Subcutaneous abdominal adipose tissue (tissue), 5 donors: ENCODE results near the gene ATP8A1.
"Not testable (repeated sequence)": the region's sequence is repeated elsewhere in the genome, so short reads cannot be mapped to it uniquely, and the experiment has no call there.

Experiments
- H3K27ac ChIP-seq: one replicate; pipeline ENCODE4 v1.7.0; 2013; ENCODE audit warnings: low read depth, mild to moderate bottlenecking, inconsistent platforms, low read length, moderate library complexity
- H3K27me3 ChIP-seq, 5 donors: one replicate each; pipeline ENCODE4 v1.7.0; 2013; ENCODE audit warnings: low read length in 5 of 5, inconsistent platforms in 1 of 5; ENCODE audit not compliant: control insufficient read depth in 5 of 5, insufficient read depth in 4 of 5
- H3K36me3 ChIP-seq, 5 donors: one replicate each; pipeline ENCODE4 v1.7.0; 2013; ENCODE audit warnings: low read length in 5 of 5; ENCODE audit not compliant: control insufficient read depth in 5 of 5, insufficient read depth in 5 of 5
- H3K4me1 ChIP-seq, 5 donors: one replicate each; pipeline ENCODE4 v1.7.0; 2013; ENCODE audit warnings: low read length in 5 of 5, mild to moderate bottlenecking in 3 of 5, moderate library complexity in 1 of 5; ENCODE audit not compliant: control insufficient read depth in 5 of 5, insufficient read depth in 5 of 5
- H3K4me3 ChIP-seq, 5 donors: one replicate each; pipeline ENCODE4 v1.7.0; 2013; ENCODE audit warnings: low read length in 5 of 5, low read depth in 1 of 5
- H3K9ac ChIP-seq, 5 donors: one replicate each; pipeline ENCODE4 v1.7.0; 2013; ENCODE audit warnings: low read length in 5 of 5, mild to moderate bottlenecking in 4 of 5, moderate library complexity in 3 of 5
- H3K9me3 ChIP-seq, 5 donors: one replicate each; pipeline ENCODE4 v1.7.0; 2013; ENCODE audit warnings: low read length in 5 of 5; ENCODE audit not compliant: control insufficient read depth in 5 of 5
- donor health status: healthy.
- donor health status: healthy.
- donor health status: healthy.
- donor health status: healthy.
- donor health status: healthy.

The ATP8A1 gene

DNA sequence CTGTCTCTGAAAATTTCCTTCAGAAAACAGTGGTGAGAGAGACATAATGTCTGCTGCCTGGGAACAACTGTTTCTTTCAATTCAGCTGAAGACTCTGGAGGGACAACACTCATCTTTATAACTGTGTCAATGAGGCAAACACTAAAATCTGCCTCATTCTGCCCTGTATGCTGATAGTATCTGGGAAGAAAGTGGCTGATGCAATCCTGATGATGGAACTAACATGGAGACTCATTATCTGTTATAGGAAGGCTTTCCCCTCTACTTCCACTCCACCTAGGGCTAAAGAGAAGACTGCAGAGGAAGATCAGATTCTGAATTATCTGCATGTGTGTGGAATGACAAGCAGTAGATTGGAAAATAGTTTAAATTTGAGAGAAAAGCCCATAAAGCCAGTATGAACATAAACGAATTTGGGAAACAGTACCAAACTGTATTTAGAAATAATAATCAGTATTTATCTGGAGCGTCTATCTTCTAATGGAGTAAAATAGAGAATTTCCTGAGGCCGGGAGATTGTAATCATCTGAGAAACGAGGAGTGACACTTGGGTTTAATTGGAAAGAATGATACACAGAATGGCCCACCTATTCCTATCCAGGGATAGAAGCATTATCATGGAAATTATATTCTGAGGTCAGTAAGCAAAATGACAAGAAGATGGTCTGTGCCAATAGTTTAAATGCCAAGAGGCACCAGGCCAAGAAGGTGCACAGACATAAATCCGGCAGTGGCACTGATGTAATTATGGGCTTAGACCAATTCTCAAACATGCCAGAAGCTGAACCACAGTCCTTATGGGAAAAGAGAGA is 174.2 kb downstream of the ATP8A1 start:
- Histone ChIP-seq H3K27me3 (no peaks in the 10 kb centered on the region), H3K9ac (no peak overlapping the region), H3K4me3 (no peak overlapping the region), H3K4me1 (no peaks in the 10 kb centered on the region), H3K9me3 (no peaks in the 10 kb centered on the region), H3K27ac (no peak overlapping the region), H3K36me3 (no peaks in the 10 kb centered on the region)

DNA sequence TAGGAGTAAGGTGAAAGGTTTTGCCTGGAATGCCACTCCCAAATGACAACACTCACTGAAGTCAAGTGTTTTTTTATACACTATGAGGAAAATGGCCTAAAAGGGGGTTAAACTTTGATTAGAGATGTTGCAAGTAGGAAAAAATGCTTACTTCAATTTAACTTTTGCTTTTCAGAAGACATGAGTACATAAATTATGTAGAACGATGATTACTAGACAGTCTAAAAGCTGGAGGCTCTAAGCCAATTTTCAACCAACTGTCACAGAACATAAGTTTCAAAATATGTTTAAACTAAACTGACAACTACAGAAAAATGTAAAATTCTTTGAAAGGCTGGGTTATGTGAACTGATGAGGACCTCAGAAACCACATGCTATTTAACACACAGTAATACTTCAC is 176.2 kb downstream of the ATP8A1 start:
- H3K9ac ChIP-seq, result no peak overlapping the region
- H3K4me1 ChIP-seq, result no peaks in the 10 kb centered on the region
- H3K4me3 ChIP-seq, result no peak overlapping the region
- no peak overlapping the region for H3K27ac ChIP-seq
- no peaks in the 10 kb centered on the region for H3K27me3 ChIP-seq
- no peaks in the 10 kb centered on the region for H3K9me3 ChIP-seq
- no peaks in the 10 kb centered on the region for H3K36me3 ChIP-seq

DNA sequence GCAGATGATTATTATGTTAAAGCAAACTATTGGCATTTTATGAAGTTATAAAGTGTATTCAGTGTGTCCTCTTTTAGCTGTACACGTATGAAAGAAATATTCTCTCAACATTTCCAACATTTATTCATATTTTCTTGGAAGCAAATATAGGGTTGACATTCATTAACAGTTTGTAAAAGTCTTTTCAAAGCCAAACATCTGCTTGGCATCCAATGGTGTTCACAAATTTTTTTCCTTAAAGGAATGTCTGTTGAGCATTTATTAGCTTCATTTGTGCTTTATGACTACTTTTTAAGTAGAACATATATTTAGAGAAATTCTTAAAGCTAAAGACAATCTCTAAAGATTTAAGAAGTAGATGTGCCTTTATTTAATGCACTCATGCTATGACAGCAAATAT is 176.6 kb downstream of the ATP8A1 start:
- Histone ChIP-seq H3K36me3 (no peaks in the 10 kb centered on the region), H3K4me3 (no peak overlapping the region), H3K27me3 (no peaks in the 10 kb centered on the region), H3K9me3 (no peaks in the 10 kb centered on the region), H3K9ac (no peak overlapping the region), H3K4me1 (no peaks in the 10 kb centered on the region), H3K27ac (no peak overlapping the region)

DNA sequence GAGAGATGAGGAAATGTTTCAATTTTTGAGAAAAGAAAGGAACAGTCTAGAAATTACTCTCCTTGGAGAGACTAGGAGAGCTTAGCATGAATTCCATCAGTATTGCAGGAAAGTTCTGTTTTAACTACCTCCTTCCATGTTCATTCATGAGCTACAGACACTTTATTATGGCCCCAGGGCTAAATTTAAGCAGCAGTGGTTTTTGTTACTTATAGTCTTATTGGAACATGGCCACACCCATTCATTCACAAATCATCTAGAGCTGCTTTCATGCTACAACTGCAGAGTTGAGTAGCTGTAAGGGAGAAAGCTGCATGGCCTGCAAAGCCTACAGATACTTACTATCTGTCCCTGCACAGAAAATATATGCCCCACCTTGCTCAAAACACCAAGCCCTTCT is 178.0 kb downstream of the ATP8A1 start:
- no peaks in the 10 kb centered on the region for H3K9me3 ChIP-seq
- H3K4me3 ChIP-seq, result no peak overlapping the region
- H3K27ac ChIP-seq, result no peak overlapping the region
- no peaks in the 10 kb centered on the region for H3K27me3 ChIP-seq
- H3K4me1 ChIP-seq, result no peaks in the 10 kb centered on the region
- no peaks in the 10 kb centered on the region for H3K36me3 ChIP-seq
- no peak overlapping the region for H3K9ac ChIP-seq

DNA sequence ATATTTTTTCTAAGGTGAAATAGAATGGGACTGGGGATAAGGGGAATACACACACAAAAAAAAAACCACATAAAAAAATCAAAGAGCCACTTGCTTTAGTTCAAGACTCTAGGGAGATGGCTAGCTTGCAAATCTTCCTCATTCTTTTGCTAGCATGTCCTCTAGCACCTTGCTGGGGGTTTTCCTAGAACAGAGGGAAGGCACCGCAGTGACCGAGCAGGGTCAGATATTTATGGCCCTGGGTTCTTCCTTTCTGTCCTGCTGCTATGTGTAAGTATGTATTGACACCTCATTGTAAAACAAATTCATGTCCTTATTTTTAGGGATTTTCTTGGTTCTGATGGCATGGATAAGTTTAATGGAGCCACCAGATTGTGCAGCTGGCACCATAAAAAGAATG is 178.4 kb downstream of the ATP8A1 start:
- Histone ChIP-seq H3K27ac (no peak overlapping the region), H3K4me1 (no peaks in the 10 kb centered on the region), H3K4me3 (no peak overlapping the region), H3K9me3 (no peaks in the 10 kb centered on the region), H3K27me3 (no peaks in the 10 kb centered on the region), H3K9ac (no peak overlapping the region), H3K36me3 (no peaks in the 10 kb centered on the region)

DNA sequence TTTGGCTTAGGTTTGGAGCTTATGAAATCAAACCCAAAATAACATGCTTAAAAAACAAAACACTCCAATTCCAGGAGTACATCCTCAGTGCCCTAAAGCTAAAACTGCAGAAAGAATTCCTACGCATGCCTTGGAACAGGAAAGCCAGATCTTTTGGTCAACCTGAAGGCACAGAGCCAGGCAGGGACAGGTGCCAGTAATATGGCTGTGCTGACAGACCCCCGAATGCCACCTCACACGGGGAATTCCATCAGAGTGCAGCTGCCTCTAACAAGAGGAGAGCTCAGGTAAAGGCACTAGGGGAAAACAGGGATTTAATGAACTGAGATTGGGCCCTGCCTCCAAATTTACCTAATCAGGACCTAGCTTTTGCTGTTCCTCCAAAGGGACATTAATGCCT is 182.5 kb downstream of the ATP8A1 start:
- no peaks in the 10 kb centered on the region for H3K27me3 ChIP-seq

DNA sequence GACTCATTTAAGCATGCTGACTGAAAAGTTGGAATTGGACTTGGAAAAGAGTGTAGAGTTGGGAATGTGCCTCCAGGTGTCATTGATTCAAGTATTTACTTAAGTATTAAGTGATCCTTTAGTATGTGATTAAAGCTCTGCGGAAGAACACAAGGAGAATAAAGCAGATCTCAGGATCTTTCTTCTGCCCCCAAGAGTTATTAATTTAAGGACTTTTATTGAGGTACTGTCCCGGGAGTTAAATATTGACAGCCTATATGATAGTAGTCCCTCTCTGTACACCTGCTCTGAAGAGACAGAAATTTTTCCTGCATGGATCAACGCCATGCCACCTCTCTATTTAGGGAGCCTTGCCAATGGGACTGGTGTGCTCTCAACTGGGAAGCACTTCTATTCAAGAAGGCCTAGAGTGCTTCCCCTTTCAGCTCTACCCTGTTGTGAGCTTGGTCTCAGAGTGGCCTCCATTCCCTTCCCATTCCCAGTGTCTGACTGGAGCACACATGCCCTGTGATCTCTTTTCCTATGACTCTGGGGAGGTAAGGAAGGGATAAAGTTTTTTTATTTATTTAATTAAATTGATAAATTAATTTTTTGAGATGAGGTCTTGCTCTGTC is 183.7 kb downstream of the ATP8A1 start:
- H3K36me3 ChIP-seq, result no peaks in the 10 kb centered on the region
- H3K4me3 ChIP-seq, result no peak overlapping the region
- H3K4me1 ChIP-seq, result no peaks in the 10 kb centered on the region
- H3K27me3 ChIP-seq, result no peaks in the 10 kb centered on the region
- H3K27ac ChIP-seq, result no peak overlapping the region
- H3K9ac ChIP-seq, result no peak overlapping the region
- H3K9me3 ChIP-seq, result no peaks in the 10 kb centered on the region

More for the DNA sequence above, 182.5 kb downstream of the ATP8A1 start:
- no peak overlapping the region for H3K4me3 ChIP-seq
- H3K9me3 ChIP-seq, result no peaks in the 10 kb centered on the region
- no peaks in the 10 kb centered on the region for H3K4me1 ChIP-seq
- H3K27ac ChIP-seq, result no peak overlapping the region
- no peaks in the 10 kb centered on the region for H3K36me3 ChIP-seq
- no peak overlapping the region for H3K9ac ChIP-seq

DNA sequence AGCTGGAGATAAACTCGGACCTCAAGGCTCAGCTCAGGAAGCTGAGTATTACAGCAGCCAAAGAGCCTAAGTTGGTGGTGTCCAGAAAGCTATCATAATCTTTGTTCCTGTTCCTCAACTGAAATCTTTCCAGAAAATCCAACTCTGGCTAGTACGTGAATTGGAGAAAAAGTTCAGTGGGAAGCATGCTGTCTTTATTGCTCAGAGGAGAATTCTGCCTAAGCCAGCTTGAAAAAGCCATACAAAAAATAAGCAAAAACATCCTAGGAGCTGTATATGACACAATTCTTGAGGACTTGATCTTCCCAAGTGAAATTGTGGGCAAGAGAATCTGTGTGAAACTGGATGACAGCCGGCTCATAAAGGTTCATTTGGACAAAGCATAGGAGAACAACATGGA is 185.0 kb downstream of the ATP8A1 start:
- H3K9me3 ChIP-seq, result no peaks in the 10 kb centered on the region
- no peaks in the 10 kb centered on the region for H3K27me3 ChIP-seq
- no peaks in the 10 kb centered on the region for H3K36me3 ChIP-seq
- H3K9ac ChIP-seq, result no peak overlapping the region
- H3K4me3 ChIP-seq, result no peak overlapping the region
- H3K27ac ChIP-seq, result no peak overlapping the region
- H3K4me1 ChIP-seq, result no peaks in the 10 kb centered on the region

DNA sequence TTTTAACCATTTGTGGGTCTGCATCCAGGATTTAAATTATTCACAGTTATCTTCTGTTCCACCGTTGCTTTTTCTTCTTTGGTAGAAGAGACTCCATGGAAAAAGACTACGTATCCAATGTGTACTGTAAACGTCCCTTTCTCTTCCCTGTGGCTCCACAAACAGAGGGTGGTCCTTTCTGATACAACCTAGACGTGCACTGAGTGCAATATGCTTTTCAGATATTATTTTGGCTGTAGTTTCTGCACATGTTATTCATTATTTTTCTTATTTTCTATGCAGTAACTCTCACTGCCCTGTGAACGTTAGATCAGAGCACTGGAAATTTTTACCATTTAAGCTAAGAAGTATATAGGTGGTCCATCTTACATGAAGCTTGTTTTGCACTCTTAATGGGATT is 186.9 kb downstream of the ATP8A1 start:
- H3K4me1 ChIP-seq, result no peaks in the 10 kb centered on the region
- no peak overlapping the region for H3K27ac ChIP-seq
- H3K4me3 ChIP-seq, result no peak overlapping the region
- no peak overlapping the region for H3K9ac ChIP-seq
- no peaks in the 10 kb centered on the region for H3K36me3 ChIP-seq
- H3K27me3 ChIP-seq, result no peaks in the 10 kb centered on the region
- H3K9me3 ChIP-seq, result no peaks in the 10 kb centered on the region

DNA sequence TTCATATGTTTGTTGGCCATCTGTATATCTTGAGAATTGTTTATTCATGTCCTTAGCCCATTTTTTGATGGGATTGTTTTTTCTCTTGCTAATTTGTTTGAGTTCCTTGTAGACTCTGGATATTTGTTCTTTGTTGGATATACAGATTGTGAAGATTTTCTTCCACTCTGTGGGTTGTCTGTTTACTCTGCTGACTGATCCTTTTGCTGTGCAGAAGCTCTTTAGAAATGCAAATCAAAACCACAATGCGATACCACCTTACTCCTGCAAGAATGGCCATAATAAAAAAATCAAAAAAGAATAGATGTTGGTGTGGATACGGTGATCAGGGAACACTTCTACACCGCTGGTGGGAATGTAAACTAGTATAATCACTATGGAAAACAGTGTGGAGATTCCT is 189.1 kb downstream of the ATP8A1 start:
- not testable (repeated sequence) for H3K36me3 ChIP-seq, H3K27ac ChIP-seq, H3K4me3 ChIP-seq, H3K27me3 ChIP-seq, H3K9ac ChIP-seq, H3K9me3 ChIP-seq, H3K4me1 ChIP-seq
